ENCODE data around the gene LRP5.

The LRP5 gene

GRCh38 chr11:68497761-68498160, 185.4 kb downstream of the LRP5 start:
- no peak for DNase-seq (ENCODE audit: low read depth, low spot score)
- ChIA-PET POLR2A (no interaction called here), CTCF (no interaction called here)
- no peak for TF ChIP-seq CTCF (IDR thresholded peaks at IDR 0.05; ENCODE audit: insufficient read depth, low read length, missing control alignments)
- no peak overlapping the region for H3K4me3 ChIP-seq (ENCODE audit: low read depth, low read length)

- POLR2A ChIA-PET: no interaction called here
- CTCF ChIA-PET: no interaction called here
- DNase-seq (ENCODE audit: low read depth, low spot score): no peak
- no peak for TF ChIP-seq CTCF (IDR thresholded peaks at IDR 0.05; ENCODE audit: insufficient read depth, low read length, missing control alignments)
- H3K4me3 ChIP-seq (ENCODE audit: low read depth, low read length): no peak overlapping the region
Observed at GRCh38 chr11:68498321-68498720, 185.9 kb downstream of the LRP5 start.
